Activated gamma-delta T cell (primary cell): ENCODE measurements around the gene CXCL11.
"Not testable (repeated sequence)": the region's sequence is repeated elsewhere in the genome, so short reads cannot be mapped to it uniquely, and the experiment has no call there.

Experiments
- DNase-seq: peaks from one replicate; lab custom pipeline; 2025; lab: John Stamatoyannopoulos, UW

CXCL11 gene

DNA sequence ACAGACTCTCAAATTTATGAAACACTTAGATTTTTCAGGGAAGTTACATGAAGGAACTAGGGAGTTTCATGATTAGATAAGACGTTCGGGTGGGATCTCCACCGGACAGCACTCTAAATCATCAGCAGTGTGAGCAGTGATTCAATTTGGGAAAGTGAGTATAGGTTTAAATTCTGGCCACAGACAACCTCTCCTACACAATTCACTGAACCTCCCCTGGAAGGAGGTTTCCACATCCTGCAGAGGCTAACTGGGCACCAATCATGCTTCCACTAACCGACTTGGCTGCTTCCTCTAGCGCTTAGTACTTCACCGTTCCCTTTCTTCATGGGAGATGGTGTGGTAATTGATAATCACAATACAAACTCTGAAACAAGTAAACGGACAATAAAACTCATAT, 34.2 kb downstream of the CXCL11 start:
- DNase-seq: no peak

DNA sequence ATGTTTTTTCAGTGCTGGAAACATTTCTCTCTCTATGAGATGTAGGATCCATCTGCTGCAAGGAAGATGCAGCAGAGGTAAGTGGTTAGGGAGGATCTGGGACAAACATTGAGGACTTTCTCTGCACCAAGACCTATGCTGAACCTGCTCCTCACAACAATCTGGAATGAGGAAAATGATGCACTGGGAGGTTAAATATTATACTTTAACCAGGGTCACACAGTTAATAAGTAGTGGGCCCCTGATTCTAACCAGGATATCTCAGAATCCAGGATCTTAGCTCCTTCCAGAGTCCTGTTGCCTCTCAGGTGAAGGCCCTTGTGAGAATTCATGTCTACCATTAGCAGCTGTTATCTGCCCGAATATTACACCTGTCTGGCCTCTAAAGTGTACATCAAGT, 35.6 kb downstream of the CXCL11 start:
- no peak for DNase-seq

DNA sequence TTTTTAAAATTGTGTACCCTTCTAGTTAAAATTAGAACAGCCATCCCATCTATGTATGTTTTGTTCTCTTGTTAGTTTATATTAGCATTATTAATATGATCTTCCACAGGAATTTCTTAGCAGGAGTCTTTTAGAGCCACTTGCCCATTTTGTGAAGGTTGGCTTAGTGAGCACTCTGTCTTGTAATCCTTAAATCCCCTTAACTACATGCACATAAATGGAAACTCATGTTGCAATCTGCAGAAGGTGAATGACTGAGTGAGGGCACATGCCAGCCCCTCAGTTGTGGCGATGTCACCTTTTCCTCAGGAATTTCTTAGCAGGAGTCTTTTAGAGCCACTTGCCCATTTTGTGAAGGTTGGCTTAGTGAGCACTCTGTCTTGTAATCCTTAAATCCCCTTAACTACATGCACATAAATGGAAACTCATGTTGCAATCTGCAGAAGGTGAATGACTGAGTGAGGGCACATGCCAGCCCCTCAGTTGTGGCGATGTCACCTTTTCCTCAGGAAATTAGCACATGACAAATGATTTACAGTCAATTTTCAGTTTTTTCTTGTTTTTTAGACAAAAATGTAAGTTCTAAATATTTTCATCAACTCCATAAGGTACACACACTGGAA, 37.2 kb downstream of the CXCL11 start:
- DNase-seq: not testable (repeated sequence)

DNA sequence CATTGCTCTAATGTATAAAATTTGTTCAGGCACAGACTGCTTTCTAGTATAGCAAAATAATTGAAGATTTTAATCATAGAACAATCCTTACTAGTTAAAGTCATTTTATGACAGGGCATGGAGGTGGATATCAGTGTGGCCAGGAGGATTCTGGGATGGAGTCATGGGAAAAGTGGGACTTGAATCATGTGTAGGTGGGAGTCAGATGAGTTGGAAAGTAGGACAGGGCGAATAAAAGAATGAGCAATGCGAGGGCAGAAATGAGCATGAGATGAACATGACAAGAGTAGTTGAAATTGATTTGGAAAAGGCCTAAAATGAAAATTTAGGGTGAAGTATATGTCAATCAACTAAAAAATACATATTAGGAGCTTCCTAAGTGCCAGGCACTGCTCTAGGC, 37.9 kb downstream of the CXCL11 start:
- no peak for DNase-seq

DNA sequence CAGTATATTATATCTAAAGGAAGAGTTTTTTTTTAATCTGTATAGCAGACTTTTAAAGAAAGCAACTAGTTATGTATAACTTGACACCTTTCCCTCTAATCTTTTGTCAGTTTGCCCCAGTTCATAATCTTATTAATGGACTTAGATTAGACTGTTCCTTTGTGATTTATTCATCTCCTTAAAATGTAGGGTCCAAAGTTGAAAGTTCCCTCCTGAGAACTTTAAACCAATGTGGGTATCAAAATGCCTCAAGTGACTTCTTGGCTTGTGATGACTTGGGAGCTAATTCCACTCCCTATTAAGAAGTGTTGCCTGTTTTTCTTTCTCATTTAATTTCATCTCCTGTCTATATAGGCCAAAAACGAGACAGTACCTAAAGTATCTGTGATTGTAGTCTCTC, 38.8 kb downstream of the CXCL11 start:
- DNase-seq: no peak

DNA sequence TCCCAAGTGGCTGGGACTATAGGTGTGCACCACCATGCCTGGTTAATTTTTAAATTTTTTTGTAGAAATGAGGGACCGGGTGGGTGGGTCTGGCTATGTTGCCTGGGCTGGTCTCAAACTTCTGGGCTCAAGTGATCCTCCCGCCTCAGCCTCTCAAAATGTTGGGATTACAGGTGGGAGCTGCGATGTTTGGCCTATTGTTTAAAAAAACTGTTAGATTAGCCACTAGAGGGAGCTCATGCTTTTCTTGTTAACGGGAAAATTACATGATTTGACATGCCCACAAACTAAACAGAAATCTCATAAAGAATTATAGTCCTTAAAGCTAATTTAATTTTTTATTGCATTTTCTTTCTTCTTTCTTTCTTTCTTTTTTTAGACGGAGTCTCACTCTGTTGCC, 40.1 kb downstream of the CXCL11 start:
- DNase-seq: no peak

DNA sequence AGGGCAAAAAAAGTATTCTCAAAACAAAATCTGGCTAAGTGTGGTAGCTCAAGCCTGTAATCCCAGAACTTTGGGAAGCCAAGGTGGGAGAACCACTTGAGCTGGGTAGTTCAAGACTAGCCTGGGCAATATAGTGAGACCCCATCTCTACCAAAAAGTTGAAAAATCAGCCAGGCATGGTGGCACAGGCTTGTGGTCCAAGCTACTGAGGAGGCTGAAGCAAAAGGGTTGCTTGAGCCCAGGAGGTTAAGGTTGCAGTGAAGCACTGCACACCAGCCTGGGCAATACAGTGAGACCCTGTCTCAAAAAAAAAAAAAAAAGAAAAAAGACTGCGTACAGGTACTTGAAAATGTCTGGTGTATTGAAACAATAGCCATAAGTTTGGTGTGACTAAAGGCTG, 43.4 kb downstream of the CXCL11 start:
- no peak for DNase-seq

DNA sequence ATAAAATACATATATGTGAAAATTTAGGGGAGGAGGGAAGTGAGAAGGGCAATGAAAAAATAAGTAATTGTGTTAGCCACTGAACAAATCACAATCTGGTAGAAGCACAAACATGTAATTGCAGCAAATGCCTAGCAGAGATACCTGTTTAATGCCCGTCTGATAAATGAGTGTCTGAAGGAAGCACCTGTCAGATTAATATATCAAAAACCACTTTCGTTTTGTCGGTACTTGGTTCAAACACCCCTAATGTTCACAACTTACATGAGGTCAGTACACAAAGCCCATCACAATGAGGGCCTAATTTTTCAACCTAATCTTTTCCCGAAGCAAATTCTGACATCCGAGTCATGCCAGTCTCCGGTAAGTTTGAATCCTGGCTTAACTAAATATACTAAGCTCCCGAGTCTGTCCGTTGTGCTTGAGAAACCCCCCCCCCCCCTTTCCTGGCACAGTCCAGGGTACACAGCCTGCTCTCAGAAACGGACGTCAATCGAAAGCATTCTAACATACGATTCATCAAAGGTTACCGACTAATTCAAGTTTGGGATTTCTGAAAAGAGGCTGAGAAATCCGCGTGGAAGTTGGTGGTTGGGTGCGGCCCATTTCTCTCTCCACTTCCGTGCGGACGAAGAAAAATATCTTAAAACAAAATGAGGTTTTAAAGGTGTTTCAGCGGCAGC, 45.9 kb downstream of the CXCL11 start:
- no peak for DNase-seq

DNA sequence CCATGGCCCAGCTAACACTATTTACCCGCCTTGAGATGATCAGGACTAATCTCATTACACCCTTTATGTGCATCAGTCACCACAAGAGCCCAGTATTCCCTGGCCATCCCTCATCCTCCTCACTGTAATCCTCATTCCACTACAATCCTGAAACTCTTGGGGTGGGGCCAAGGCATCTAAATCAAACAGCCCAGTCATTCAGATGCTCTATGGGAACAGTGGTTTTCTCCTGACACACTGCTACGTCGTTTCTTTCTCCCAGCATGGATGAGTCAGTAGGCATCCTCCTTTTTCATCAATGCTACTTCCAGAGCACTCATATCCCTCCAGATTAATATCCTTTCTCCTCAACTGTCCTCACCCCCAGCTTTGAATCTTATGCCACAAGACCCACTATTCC, 50.8 kb downstream of the CXCL11 start:
- no peak for DNase-seq
